KBM-7 (cell line): ENCODE data around the gene SLC16A8.
A peak's percentile ranks its signal among the peaks of the same experiment; 100 is the strongest.

Experiments
- DNase-seq: peaks from one replicate; pipeline ENCODE4 v3.0.0-alpha.2; 2015
- in situ Hi-C: fragments of 300-500 bp; cut with MboI; formaldehyde crosslinking; loops from 2 replicates; pipeline ENCODE4 v1.14.3; 2020; ENCODE audit warnings: low sequenced_read_pairs, low pct_unique_long_range_greater_than_20kb, mixed read lengths

SLC16A8 gene

GRCh38 chr22:38035530-38035885 lies 48.5 kb downstream of the SLC16A8 start:
- DNase-seq = no peak
- in situ Hi-C loops = no loop called here

- in situ Hi-C loops = no loop called here
- no peak for DNase-seq
Observed at GRCh38 chr22:38034884-38035529, 49.0 kb downstream of the SLC16A8 start.

GRCh38 chr22:38034278-38034882 lies 49.6 kb downstream of the SLC16A8 start:
- in situ Hi-C loops = no loop called here
- DNase-seq = peak; percentile 80

GRCh38 chr22:38033522-38034277 lies 50.3 kb downstream of the SLC16A8 start:
- DNase-seq = no peak
- in situ Hi-C loops = no loop called here

- DNase-seq = peak; percentile 39
Observed at GRCh38 chr22:38032681-38033521, 51.1 kb downstream of the SLC16A8 start.

GRCh38 chr22:38031491-38031890 lies 52.5 kb downstream of the SLC16A8 start:
- DNase-seq = no peak
- in situ Hi-C loops = no loop called here

More at GRCh38 chr22:38032681-38033521, 51.1 kb downstream of the SLC16A8 start:
- in situ Hi-C loops = no loop called here

- DNase-seq = no peak
- in situ Hi-C loops = no loop called here
Observed at GRCh38 chr22:38030311-38031133, 53.5 kb downstream of the SLC16A8 start.

GRCh38 chr22:38029901-38030300 lies 54.1 kb downstream of the SLC16A8 start:
- in situ Hi-C loops = no loop called here
- DNase-seq = no peak

- in situ Hi-C loops = no loop called here
- DNase-seq = no peak
Observed at GRCh38 chr22:38029370-38029769, 54.6 kb downstream of the SLC16A8 start.

- DNase-seq = no peak
- in situ Hi-C loops = no loop called here
Observed at GRCh38 chr22:38028344-38029130, 55.4 kb downstream of the SLC16A8 start.
